Vagina (tissue), 2 donors: ENCODE data around the gene DNAJC11. TPM values are rescaled to one million over a fixed set of nuclear protein-coding genes. Genes with fewer than 3 reads are reported as not detected.

Source experiments
- DNase-seq, 2 donors: peaks; one replicate each; pipeline ENCODE4 v3.0.0-alpha.2; 2017; ENCODE audit errors: extremely low spot score in 2 of 2
- H3K27ac ChIP-seq: fragments of 200-600 bp; sonication (generic); one replicate; pipeline ENCODE4 v1.5.1; 2019
- H3K27me3 ChIP-seq: fragments of 200-600 bp; sonication (generic); one replicate; pipeline ENCODE4 v1.5.1; 2019
- H3K36me3 ChIP-seq, 2 donors: fragments of 200-600 bp; sonication (generic); one replicate each; pipeline ENCODE4 v1.5.1; 2017 to 2019
- H3K4me1 ChIP-seq: fragments of 200-600 bp; sonication (generic); one replicate; pipeline ENCODE4 v1.5.1; 2019
- H3K4me3 ChIP-seq, 2 donors: fragments of 200-600 bp; sonication (generic); 1 replicate in 1 of 2; 2 replicates in 1 of 2; pipeline ENCODE4 v1.5.1; 2016 to 2019
- H3K9me3 ChIP-seq: fragments of 200-600 bp; sonication (generic); one replicate; pipeline ENCODE4 v1.5.1; 2019
- CTCF ChIP-seq, 3 experiments: fragments of 450-650 bp in 2 of 3; fragments of 200-600 bp in 1 of 3; sonication (generic) in 1 of 3; IDR thresholded peaks; one replicate each; pipeline ENCODE4 v1.5.1; 2017 to 2019; ENCODE audit warnings: antibody characterized with exemption in 3 of 3, mild to moderate bottlenecking in 2 of 3, moderate library complexity in 2 of 3
- POLR2A ChIP-seq, 2 donors: fragments of 450-650 bp; IDR thresholded peaks; one replicate each; pipeline ENCODE4 v1.6.1; 2017; ENCODE audit warnings: antibody characterized with exemption in 2 of 2, mild to moderate bottlenecking in 2 of 2, moderate library complexity in 2 of 2
- POLR2AphosphoS5 ChIP-seq, 2 donors: sonication (generic); formaldehyde crosslinking; IDR thresholded peaks; one replicate each; pipeline ENCODE4 v1.9.0; 2017; ENCODE audit warnings: antibody characterized with exemption in 2 of 2, mild to moderate bottlenecking in 2 of 2, low read depth in 1 of 2; ENCODE audit not compliant: insufficient read depth in 1 of 2
- intact Hi-C: fragments of 100-400 bp; cut with DNase I; formaldehyde crosslinking; loops from one replicate; pipeline ENCODE4 v1.15.1; 2023
- total RNA-seq: library from RNA; depleted of rRNA; stranded (reverse); fragments of >200 nt; gene quantifications from one replicate; pipeline ENCODE4 v1.2.3, GENCODE V29; 2016

Gene DNAJC11
- total RNA-seq, 1 donor from 2014 or later: 29.2 TPM

GRCh38 chr1:6635161-6635909 lies 66.3 kb downstream of the DNAJC11 start:
- DNase-seq: no peak
- H3K4me3 ChIP-seq: no peak overlapping the region
- H3K27me3 ChIP-seq: no peaks in the 10 kb centered on the region
- peaks cover 11% of the 10 kb centered on the region for H3K4me1 ChIP-seq
- TF ChIP-seq POLR2A (IDR thresholded peaks at IDR 0.05) (no peak), POLR2AphosphoS5 (IDR thresholded peaks at IDR 0.05; ENCODE audit: insufficient read depth in 1 of 2, low read depth in 1 of 2) (no peak), CTCF (IDR thresholded peaks at IDR 0.05) (no peak)
- H3K27ac ChIP-seq: no peak overlapping the region
- no peaks in the 10 kb centered on the region for H3K9me3 ChIP-seq
- H3K36me3 ChIP-seq: peaks cover 0 to 84% of the 10 kb centered on the region in 2 donors
- intact Hi-C loops: loop anchor here (5.0 kb wide), 1 partner anchor 33 kb away; the partner anchor contains the start of gene KLHL21

- Histone ChIP-seq H3K36me3 (peaks cover 0 to 79% of the 10 kb centered on the region in 2 donors), H3K27ac (no peak overlapping the region)
Observed at GRCh38 chr1:6634371-6635052, 67.1 kb downstream of the DNAJC11 start.

GRCh38 chr1:6632588-6633514 lies 68.8 kb downstream of the DNAJC11 start:
- DNase-seq: no peak
- H3K9me3 ChIP-seq: no peaks in the 10 kb centered on the region
- no peaks in the 10 kb centered on the region for H3K27me3 ChIP-seq
- H3K4me3 ChIP-seq: no peak overlapping the region
- TF ChIP-seq POLR2AphosphoS5 (IDR thresholded peaks at IDR 0.05; ENCODE audit: insufficient read depth in 1 of 2, low read depth in 1 of 2): no peak
- no peak for TF ChIP-seq CTCF (IDR thresholded peaks at IDR 0.05)
- no peak for TF ChIP-seq POLR2A (IDR thresholded peaks at IDR 0.05)
- intact Hi-C loops: no loop called here
- H3K36me3 ChIP-seq: peaks cover 0 to 87% of the 10 kb centered on the region in 2 donors
- H3K27ac ChIP-seq: no peak overlapping the region
- peaks cover 15% of the 10 kb centered on the region for H3K4me1 ChIP-seq

More at GRCh38 chr1:6634371-6635052, 67.1 kb downstream of the DNAJC11 start:
- Histone ChIP-seq H3K4me3 (no peak overlapping the region), H3K9me3 (no peaks in the 10 kb centered on the region), H3K27me3 (no peaks in the 10 kb centered on the region), H3K4me1 (peaks cover 11% of the 10 kb centered on the region)
- intact Hi-C loops: loop anchor here (5.0 kb wide), 1 partner anchor 32 kb away; the partner anchor contains the start of gene KLHL21
- TF ChIP-seq POLR2A (IDR thresholded peaks at IDR 0.05) (no peak), CTCF (IDR thresholded peaks at IDR 0.05) (peak in 1 of 3 experiments; percentile 38)
- DNase-seq: no peak

GRCh38 chr1:6631058-6631457 lies 70.6 kb downstream of the DNAJC11 start:
- peaks cover 0 to 70% of the 10 kb centered on the region in 2 donors for H3K36me3 ChIP-seq
- intact Hi-C loops: no loop called here

More at GRCh38 chr1:6631058-6631457, 70.6 kb downstream of the DNAJC11 start:
- Histone ChIP-seq H3K4me3 (no peak overlapping the region), H3K27me3 (no peaks in the 10 kb centered on the region), H3K4me1 (peaks cover 26% of the 10 kb centered on the region), H3K27ac (no peak overlapping the region), H3K9me3 (no peaks in the 10 kb centered on the region)
- DNase-seq: no peak
- TF ChIP-seq POLR2A (IDR thresholded peaks at IDR 0.05): no peak
- TF ChIP-seq POLR2AphosphoS5 (IDR thresholded peaks at IDR 0.05; ENCODE audit: insufficient read depth in 1 of 2, low read depth in 1 of 2): no peak
- no peak for TF ChIP-seq CTCF (IDR thresholded peaks at IDR 0.05)
